ENCODE results near the gene LRRC15.

The LRRC15 gene

GRCh38 chr3:194354315-194354714 lies 15.2 kb downstream of the LRRC15 start:
- no peak for TF ChIP-seq CTCF (IDR thresholded peaks at IDR 0.05; ENCODE audit: insufficient read depth, low read depth, low read length, missing control alignments)
- DNase-seq (ENCODE audit: low read depth), result no peak
- no peak overlapping the region for H3K4me3 ChIP-seq (ENCODE audit: low read length)

- TF ChIP-seq CTCF (IDR thresholded peaks at IDR 0.05; ENCODE audit: insufficient read depth, low read depth, low read length, missing control alignments), result no peak
Observed at GRCh38 chr3:194352667-194353246, 16.8 kb downstream of the LRRC15 start.

GRCh38 chr3:194351952-194352536 lies 17.5 kb downstream of the LRRC15 start:
- no peak for TF ChIP-seq CTCF (IDR thresholded peaks at IDR 0.05; ENCODE audit: insufficient read depth, low read depth, low read length, missing control alignments)
- H3K4me3 ChIP-seq (ENCODE audit: low read length), result no peak overlapping the region
- no peak for DNase-seq (ENCODE audit: low read depth)

More at GRCh38 chr3:194352667-194353246, 16.8 kb downstream of the LRRC15 start:
- H3K4me3 ChIP-seq (ENCODE audit: low read length), result no peak overlapping the region
- DNase-seq (ENCODE audit: low read depth), result no peak

GRCh38 chr3:194351080-194351672 lies 18.4 kb downstream of the LRRC15 start, which contains the start of gene CPN2:
TSS of gene CPN2 (minus strand) at chr3:194351328. CDS start at chr3:194342702, 8,626 bp downstream.
- H3K4me3 ChIP-seq (ENCODE audit: low read length), result no peak within 1 kb of the TSS
- DNase-seq (ENCODE audit: low read depth), result no peak
- no peak for TF ChIP-seq CTCF (IDR thresholded peaks at IDR 0.05; ENCODE audit: insufficient read depth, low read depth, low read length, missing control alignments)

GRCh38 chr3:194350726-194351071 lies 18.8 kb downstream of the LRRC15 start:
- no peak for TF ChIP-seq CTCF (IDR thresholded peaks at IDR 0.05; ENCODE audit: insufficient read depth, low read depth, low read length, missing control alignments)
- DNase-seq (ENCODE audit: low read depth), result no peak
- no peak overlapping the region for H3K4me3 ChIP-seq (ENCODE audit: low read length)

- no peak for TF ChIP-seq CTCF (IDR thresholded peaks at IDR 0.05; ENCODE audit: insufficient read depth, low read depth, low read length, missing control alignments)
- DNase-seq (ENCODE audit: low read depth), result no peak
- H3K4me3 ChIP-seq (ENCODE audit: low read length), result no peak overlapping the region
Observed at GRCh38 chr3:194348354-194348753, 21.2 kb downstream of the LRRC15 start.

Data from epithelial cell of esophagus (primary cell).